IPS DF 6.9 (cell line): ENCODE results near the gene PUS7L.
"Not testable (repeated sequence)": the region's sequence is repeated elsewhere in the genome, so short reads cannot be mapped to it uniquely, and the experiment has no call there.

ENCODE experiments used
- DNase-seq: peaks from one replicate; pipeline ENCODE4 v3.0.0-alpha.2; 2013; ENCODE audit warnings: low read depth, low spot score
- H3K27ac ChIP-seq: one replicate; pipeline ENCODE4 v1.5.1; 2013; ENCODE audit warnings: low read length, control low read depth
- H3K27me3 ChIP-seq: 2 replicates; pipeline ENCODE4 v1.6.1; 2013; ENCODE audit warnings: mild to moderate bottlenecking, low read length; ENCODE audit not compliant: control insufficient read depth, insufficient read depth
- H3K36me3 ChIP-seq: 2 replicates; pipeline ENCODE4 v1.6.1; 2013; ENCODE audit warnings: low read length; ENCODE audit not compliant: control insufficient read depth, insufficient read depth
- H3K4me1 ChIP-seq: 2 replicates; pipeline ENCODE4 v1.6.1; 2013; ENCODE audit warnings: low read length; ENCODE audit not compliant: control insufficient read depth, insufficient read depth
- H3K4me3 ChIP-seq: 2 replicates; pipeline ENCODE4 v1.5.1; 2013; ENCODE audit warnings: mild to moderate bottlenecking, low read length
- H3K9me3 ChIP-seq: 2 replicates; pipeline ENCODE4 v1.6.1; 2013; ENCODE audit warnings: low read length, inconsistent platforms; ENCODE audit not compliant: control insufficient read depth, insufficient read depth
- WGBS: extraction: QIAGEN DNeasy Blood & Tissue Kit; methylation state at CpG from one replicate; pipeline ENCODE4 v1.1.7; 2013; ENCODE audit warnings: mixed read lengths, missing lambda C conversion rate; ENCODE audit not compliant: insufficient read length, insufficient coverage; 5-methylcytosine and 5-hydroxymethylcytosine counted together

The PUS7L gene

DNA sequence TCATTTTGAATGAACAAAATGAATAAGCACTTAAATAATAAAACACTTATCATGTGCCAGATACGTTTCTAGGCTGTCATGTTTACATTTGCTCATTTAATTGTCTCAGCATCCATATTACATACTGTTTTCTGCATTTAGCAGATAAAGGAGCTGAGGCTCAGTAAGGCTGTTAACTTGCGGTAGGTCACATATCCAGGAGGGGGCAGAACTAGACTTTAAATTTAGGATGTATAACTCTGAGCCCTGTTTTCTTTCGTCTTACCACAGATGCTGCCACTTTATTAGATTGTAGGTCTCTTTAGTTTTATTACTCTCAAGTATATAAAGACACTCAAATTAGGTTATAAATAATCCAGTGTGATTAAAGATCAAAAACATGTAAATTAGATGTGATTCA is 17.9 kb upstream of the PUS7L start:
- Histone ChIP-seq H3K4me1 (no peaks in the 10 kb centered on the region), H3K36me3 (no peaks in the 10 kb centered on the region), H3K27me3 (no peaks in the 10 kb centered on the region), H3K9me3 (no peaks in the 10 kb centered on the region), H3K27ac (no peak overlapping the region), H3K4me3 (no peak overlapping the region)
- DNase-seq: no peak
- WGBS: no CpG with 5 or more reads among the region's 3 CpGs

DNA sequence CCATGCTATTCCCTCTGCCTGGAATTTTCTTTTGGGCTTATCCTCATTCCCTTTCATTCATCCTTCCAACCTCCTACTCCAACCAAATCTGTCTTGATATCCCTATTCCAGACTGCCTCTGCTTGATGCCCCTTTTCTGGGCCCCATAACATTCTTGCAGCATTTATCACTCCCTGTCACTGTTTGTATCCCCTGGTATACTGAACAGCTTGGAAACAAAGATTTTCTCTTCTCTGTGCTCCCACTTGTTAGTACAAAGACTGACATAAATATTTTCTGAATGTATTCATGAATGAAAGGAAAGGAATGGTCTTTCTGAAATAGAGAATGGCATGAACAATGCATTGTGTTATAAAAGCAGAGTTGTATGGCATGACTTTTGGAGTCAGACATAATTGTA is 7.7 kb upstream of the PUS7L start:
- H3K4me1 ChIP-seq: peaks cover 1% of the 10 kb centered on the region; the same call in 1 of the 2 replicates
- no peaks in the 10 kb centered on the region for H3K36me3 ChIP-seq
- H3K27me3 ChIP-seq: no peaks in the 10 kb centered on the region
- H3K27ac ChIP-seq: no peak overlapping the region
- DNase-seq: no peak
- no peak overlapping the region for H3K4me3 ChIP-seq
- H3K9me3 ChIP-seq: no peaks in the 10 kb centered on the region

DNA sequence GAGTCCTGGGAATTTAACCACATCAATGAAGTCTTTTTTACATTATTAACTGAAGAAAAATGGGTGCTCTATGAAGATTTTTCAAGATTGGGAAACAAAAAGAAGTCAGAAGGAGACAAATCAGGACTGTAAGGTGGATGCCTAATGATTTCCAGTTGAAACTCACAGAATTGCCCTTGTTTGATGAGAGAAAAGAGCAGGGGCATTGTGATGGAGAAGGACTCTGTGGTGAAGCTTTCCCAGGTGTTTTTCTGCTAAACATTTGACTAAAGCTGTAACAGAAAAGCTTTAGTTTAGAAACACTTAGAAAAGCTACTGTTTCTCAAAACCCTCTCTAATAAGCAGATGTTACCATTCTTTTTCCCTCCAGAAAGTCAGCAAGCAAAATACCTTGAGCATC is 5.9 kb upstream of the PUS7L start:
- Histone ChIP-seq H3K4me1 (peaks cover 3% of the 10 kb centered on the region; the same call in 1 of the 2 replicates), H3K27ac (no peak overlapping the region), H3K9me3 (no peaks in the 10 kb centered on the region), H3K27me3 (no peaks in the 10 kb centered on the region), H3K4me3 (no peak overlapping the region), H3K36me3 (no peaks in the 10 kb centered on the region)
- no peak for DNase-seq

DNA sequence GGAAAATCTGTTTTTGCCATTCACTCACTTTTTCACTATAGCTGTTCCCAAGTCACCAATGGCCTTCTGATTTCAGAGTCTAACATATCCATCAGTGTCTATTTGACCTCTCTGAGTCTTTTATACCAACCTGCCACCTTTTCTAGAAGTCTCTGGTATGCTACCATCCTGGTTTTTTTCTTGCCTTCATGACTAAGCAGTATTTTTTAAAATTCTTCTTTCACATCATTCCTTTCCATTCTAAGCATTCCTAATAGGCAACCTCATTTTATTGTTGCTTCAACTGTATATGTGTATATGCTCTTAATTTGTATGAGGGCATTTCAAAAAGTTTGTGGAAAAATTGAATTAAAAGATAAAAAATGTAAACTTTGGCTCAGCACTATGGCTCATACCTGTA is 5.2 kb upstream of the PUS7L start:
- H3K4me3 ChIP-seq: no peak overlapping the region
- no peaks in the 10 kb centered on the region for H3K36me3 ChIP-seq
- DNase-seq: no peak

DNA sequence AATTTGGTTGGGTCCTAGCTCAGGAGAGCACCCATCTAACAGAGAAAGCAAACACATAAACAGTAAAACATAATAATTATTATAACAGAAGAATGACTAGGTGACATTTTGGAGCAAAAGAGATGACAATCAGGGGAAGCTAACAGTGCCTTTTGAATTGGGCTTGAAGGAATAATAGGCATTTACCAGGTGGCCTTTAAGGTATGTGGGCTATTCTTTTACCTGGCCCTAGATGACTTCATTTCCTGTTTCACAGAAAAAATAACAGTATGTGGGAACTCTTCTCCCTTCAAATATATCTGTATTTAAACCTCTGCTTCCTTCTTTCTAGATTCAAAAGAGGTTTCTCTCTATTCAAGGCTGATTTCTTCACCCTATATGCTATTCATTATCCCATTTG is 4.0 kb upstream of the PUS7L start:
- no peak for DNase-seq
- Histone ChIP-seq H3K36me3 (no peaks in the 10 kb centered on the region), H3K27ac (no peak overlapping the region), H3K27me3 (no peaks in the 10 kb centered on the region), H3K9me3 (no peaks in the 10 kb centered on the region), H3K4me1 (peaks cover 5% of the 10 kb centered on the region; the same call in 1 of the 2 replicates), H3K4me3 (no peak overlapping the region)

More for the DNA sequence above, 5.2 kb upstream of the PUS7L start:
- Histone ChIP-seq H3K27me3 (no peaks in the 10 kb centered on the region), H3K4me1 (peaks cover 3% of the 10 kb centered on the region; the same call in 1 of the 2 replicates), H3K27ac (no peak overlapping the region), H3K9me3 (no peaks in the 10 kb centered on the region)

DNA sequence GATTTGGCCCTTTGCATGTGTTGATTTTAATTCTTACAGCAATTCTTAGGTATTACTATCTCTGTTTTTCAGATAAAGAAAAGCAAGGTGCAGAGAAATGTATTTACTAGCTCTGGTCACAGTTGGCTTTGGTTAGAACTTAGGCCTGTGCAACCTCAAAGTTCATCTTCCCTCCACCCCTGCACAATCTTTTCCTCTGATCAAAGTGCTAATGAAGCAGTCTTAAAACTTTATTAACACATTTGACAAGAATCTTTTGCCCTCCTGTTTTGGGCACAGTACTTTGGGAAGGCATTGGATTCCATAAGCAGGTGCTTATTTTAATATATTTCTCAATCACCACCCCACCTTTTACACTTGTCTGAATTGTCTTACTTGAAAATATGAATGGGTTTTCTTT is 2.9 kb upstream of the PUS7L start:
- Histone ChIP-seq H3K4me3 (no peak overlapping the region), H3K36me3 (no peaks in the 10 kb centered on the region)
- DNase-seq: no peak

DNA sequence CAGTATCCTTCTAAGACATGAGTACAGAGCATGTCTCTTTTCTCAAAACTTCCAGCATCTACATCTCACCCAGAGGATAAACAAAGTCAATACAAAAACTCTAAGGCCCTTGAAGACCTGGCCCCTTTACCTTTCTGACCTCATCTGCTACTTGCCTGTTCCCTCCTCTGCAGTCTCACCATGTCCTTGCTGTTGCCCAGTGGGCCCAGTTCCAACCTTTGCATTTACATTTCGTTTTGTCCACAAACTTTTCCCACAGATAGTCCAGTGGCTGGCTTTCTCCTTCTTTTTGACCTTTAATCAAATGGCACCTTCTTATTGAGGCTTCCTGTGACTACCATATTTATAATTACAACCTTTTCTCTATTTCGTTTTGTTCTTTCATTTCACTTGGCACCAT is 1.8 kb upstream of the PUS7L start:
- H3K36me3 ChIP-seq: no peaks in the 10 kb centered on the region
- 100% methylated on average over 1 of the region's 2 CpGs for WGBS
- H3K9me3 ChIP-seq: no peaks in the 10 kb centered on the region
- H3K27ac ChIP-seq: no peak overlapping the region
- DNase-seq: no peak
- peaks cover 5% of the 10 kb centered on the region; the same call in 1 of the 2 replicates for H3K4me1 ChIP-seq
- no peaks in the 10 kb centered on the region for H3K27me3 ChIP-seq
- no peak overlapping the region for H3K4me3 ChIP-seq

More for the DNA sequence above, 2.9 kb upstream of the PUS7L start:
- Histone ChIP-seq H3K4me1 (peaks cover 5% of the 10 kb centered on the region; the same call in 1 of the 2 replicates), H3K9me3 (no peaks in the 10 kb centered on the region), H3K27ac (no peak overlapping the region), H3K27me3 (no peaks in the 10 kb centered on the region)

DNA sequence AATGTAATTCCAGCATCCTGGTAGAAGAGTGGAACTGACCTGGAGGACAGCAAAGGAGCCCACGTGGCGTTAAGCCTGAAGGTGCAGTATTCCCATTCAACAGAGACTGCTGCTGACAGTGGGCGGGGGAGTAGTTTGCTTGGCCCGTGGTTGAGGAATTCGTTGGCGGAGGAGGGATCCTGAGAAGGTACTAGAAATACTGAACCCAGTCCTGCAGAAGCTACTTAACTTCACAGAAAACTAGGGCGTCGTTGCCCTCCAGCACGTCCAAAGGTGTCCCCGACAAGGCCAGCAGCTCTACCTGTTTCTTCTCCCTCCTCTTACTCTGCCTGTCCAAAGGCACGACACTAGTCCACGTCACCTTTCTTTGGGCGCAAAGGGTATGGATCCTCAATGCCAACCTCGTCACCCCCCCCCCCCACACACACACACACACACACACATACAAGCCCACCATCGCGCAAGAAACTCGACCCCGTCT is 303 bp downstream of the PUS7L start:
- no CpG with 5 or more reads among the region's 18 CpGs for whole genome bisulfite sequencing
- Histone ChIP-seq H3K27me3 (no peaks in the 10 kb centered on the region), H3K27ac (no peak overlapping the region), H3K9me3 (no peaks in the 10 kb centered on the region), H3K4me1 (peaks cover 4% of the 10 kb centered on the region; the same call in 1 of the 2 replicates), H3K4me3 (peak overlapping the region; percentile 52; the same call in 1 of the 2 replicates), H3K36me3 (no peaks in the 10 kb centered on the region)
- DNase-seq: no peak

DNA sequence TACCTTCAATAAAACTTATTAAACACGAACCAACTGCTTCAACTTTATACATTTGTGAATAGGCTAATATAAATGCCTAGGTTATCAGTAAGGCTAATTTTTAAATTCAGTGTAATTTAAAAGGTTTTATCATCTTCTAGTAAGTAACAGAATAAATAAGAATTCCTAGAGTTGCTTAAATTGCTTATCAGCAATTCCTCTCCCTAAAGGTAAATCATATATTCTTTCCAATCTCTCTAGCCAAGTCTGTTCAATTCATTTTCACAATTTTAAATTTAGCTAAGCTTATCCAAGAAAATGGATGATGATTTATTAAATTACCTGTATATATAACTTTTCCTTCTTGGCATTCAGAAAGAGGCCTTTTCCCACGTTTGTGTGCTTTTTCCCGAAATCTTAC is 4.6 kb downstream of the PUS7L start:
- Histone ChIP-seq H3K27me3 (no peaks in the 10 kb centered on the region), H3K9me3 (no peaks in the 10 kb centered on the region), H3K4me3 (no peak overlapping the region), H3K27ac (no peak overlapping the region), H3K36me3 (no peaks in the 10 kb centered on the region), H3K4me1 (peaks cover 3% of the 10 kb centered on the region; the same call in 1 of the 2 replicates)
- DNase-seq: no peak
- 100% methylated on average over 1 of the region's 3 CpGs for WGBS

DNA sequence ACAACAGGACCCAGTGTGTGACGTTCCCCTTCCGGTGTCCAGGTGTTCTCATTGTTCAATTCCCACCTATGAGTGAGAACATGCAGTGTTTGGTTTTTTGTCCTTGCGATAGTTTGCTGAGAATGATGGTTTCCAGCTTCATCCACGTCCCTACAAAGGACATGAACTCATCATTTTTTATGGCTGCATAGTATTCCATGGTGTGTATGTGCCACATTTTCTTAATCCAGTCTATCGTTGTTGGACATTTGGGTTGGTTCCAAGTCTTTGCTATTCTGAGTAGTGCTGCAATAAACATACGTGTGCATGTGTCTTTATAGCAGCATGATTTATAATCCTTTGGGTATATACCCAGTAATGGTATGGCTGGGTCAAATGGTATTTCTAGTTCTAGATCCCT is 7.2 kb downstream of the PUS7L start:
- DNase-seq, H3K4me1 ChIP-seq, H3K9me3 ChIP-seq, H3K4me3 ChIP-seq, H3K36me3 ChIP-seq, H3K27ac ChIP-seq, H3K27me3 ChIP-seq: not testable (repeated sequence)
- WGBS: no CpG with 5 or more reads among the region's 6 CpGs

DNA sequence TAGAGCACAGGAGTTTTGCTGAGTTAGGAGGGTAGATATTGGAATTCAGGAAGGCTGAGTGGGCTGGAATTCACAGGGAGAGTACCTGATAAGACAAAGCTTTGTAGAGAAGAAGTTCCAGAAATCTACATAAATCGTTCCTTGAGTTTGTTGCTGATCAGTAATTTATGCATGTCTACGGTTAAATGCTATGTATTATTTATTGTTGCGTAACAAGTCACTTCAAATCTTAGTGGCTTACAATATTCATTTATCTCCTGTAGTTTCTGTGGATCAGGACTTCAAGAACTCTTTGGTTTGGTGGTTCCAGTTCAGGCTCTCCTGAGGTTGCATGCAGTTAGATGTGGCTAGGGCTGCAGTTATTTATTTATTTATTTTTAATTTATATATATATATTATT is 7.8 kb downstream of the PUS7L start:
- no CpG with 5 or more reads among the region's 3 CpGs for WGBS
- no peak for DNase-seq
- Histone ChIP-seq H3K36me3 (no peaks in the 10 kb centered on the region), H3K4me1 (no peaks in the 10 kb centered on the region), H3K4me3 (no peak overlapping the region), H3K9me3 (no peaks in the 10 kb centered on the region), H3K27me3 (no peaks in the 10 kb centered on the region), H3K27ac (no peak overlapping the region)
